SU-DHL-6 (cell line): ENCODE results near the gene TBC1D1.

ENCODE experiments used
- CTCF ChIP-seq: fragments of 200-600 bp; sonication (generic); IDR thresholded peaks from one replicate; pipeline ENCODE4 v1.5.1; 2017; ENCODE audit warnings: antibody characterized with exemption, mild to moderate bottlenecking, low read length, moderate library complexity; ENCODE audit not compliant: insufficient read depth, poor library complexity, severe bottlenecking
- EZH2phosphoT487 ChIP-seq: fragments of 200-600 bp; sonication (generic), shearing (Covaris generic); conservative IDR thresholded peaks from 2 replicates; pipeline ENCODE4 v1.6.1; 2018; ENCODE audit warnings: mild to moderate bottlenecking, antibody characterized with exemption, low read length, moderate library complexity, mixed read lengths

GRCh38 chr4:38133711-38134480 lies 243.0 kb downstream of the TBC1D1 start:
- TF ChIP-seq CTCF, result no peak
- TF ChIP-seq EZH2phosphoT487, result no peak
